Esophagus (tissue), 2 donors: Measurements from ENCODE around the gene EML4. TPM values are rescaled to one million over a fixed set of nuclear protein-coding genes. Genes with fewer than 3 reads are reported as not detected.

Source experiments
- H3K27ac ChIP-seq, 2 donors: one replicate each; pipeline ENCODE4 v1.5.1; 2013; ENCODE audit warnings: low read depth in 2 of 2, mild to moderate bottlenecking in 2 of 2, inconsistent platforms in 1 of 2, low read length in 1 of 2, moderate library complexity in 1 of 2
- H3K27me3 ChIP-seq, 2 donors: one replicate each; pipeline ENCODE4 v1.6.1; 2013; ENCODE audit warnings: low read length in 2 of 2, control low read depth in 1 of 2, mild to moderate bottlenecking in 1 of 2; ENCODE audit not compliant: insufficient read depth in 2 of 2, control insufficient read depth in 1 of 2
- H3K36me3 ChIP-seq, 2 donors: one replicate each; pipeline ENCODE4 v1.6.1; 2013; ENCODE audit warnings: low read length in 1 of 2; ENCODE audit not compliant: control insufficient read depth in 2 of 2, insufficient read depth in 2 of 2
- H3K4me1 ChIP-seq, 2 donors: one replicate each; pipeline ENCODE4 v1.6.1; 2013; ENCODE audit warnings: low read length in 1 of 2; ENCODE audit not compliant: control insufficient read depth in 2 of 2, insufficient read depth in 2 of 2
- H3K4me3 ChIP-seq, 2 donors: one replicate each; pipeline ENCODE4 v1.5.1; 2013; ENCODE audit warnings: low read length in 2 of 2, mild to moderate bottlenecking in 2 of 2, low read depth in 1 of 2, moderate library complexity in 1 of 2
- H3K9me3 ChIP-seq, 2 donors: one replicate each; pipeline ENCODE4 v1.6.1; 2013; ENCODE audit warnings: mild to moderate bottlenecking in 2 of 2, low read depth in 1 of 2, low read length in 1 of 2, moderate library complexity in 1 of 2; ENCODE audit not compliant: control insufficient read depth in 2 of 2, insufficient read depth in 1 of 2
- WGBS, 2 donors: extraction: QIAGEN DNeasy Blood & Tissue Kit; methylation state at CpG; one replicate each; pipeline ENCODE4 v1.1.7; 2013; 5-methylcytosine and 5-hydroxymethylcytosine counted together
- polyA plus RNA-seq, 2 donors: library from polyadenylated mRNA; stranded (reverse); fragments of 200-250 nt; gene quantifications; one replicate each; pipeline ENCODE4 v1.2.3, GENCODE V29; 2013
- donor health status: healthy with polysubstance abuse.
- donor health status: Bipolar disorder and iron deficiency.

The EML4 gene
- polyA plus RNA-seq, 2 donors, result 8.7 to 9.6 TPM

GRCh38 chr2:42298132-42298531, 129.0 kb downstream of the EML4 start:
- no peaks in the 10 kb centered on the region for H3K4me1 ChIP-seq
- H3K27me3 ChIP-seq, result no peaks in the 10 kb centered on the region
- WGBS, 2 donors, result 50 to 53% methylated on average over 1 of the region's 1 CpG
- H3K27ac ChIP-seq, result no peak overlapping the region
- no peaks in the 10 kb centered on the region for H3K9me3 ChIP-seq
- no peaks in the 10 kb centered on the region for H3K36me3 ChIP-seq
- H3K4me3 ChIP-seq, result no peak overlapping the region

- H3K27me3 ChIP-seq, result no peaks in the 10 kb centered on the region
- H3K4me1 ChIP-seq, result no peaks in the 10 kb centered on the region
- H3K4me3 ChIP-seq, result no peak overlapping the region
- H3K36me3 ChIP-seq, result no peaks in the 10 kb centered on the region
- no peaks in the 10 kb centered on the region for H3K9me3 ChIP-seq
- WGBS, 2 donors, result 89 to 90% methylated on average over 3 of the region's 3 CpGs
- H3K27ac ChIP-seq, result no peak overlapping the region
Observed at GRCh38 chr2:42298996-42299754, 130.0 kb downstream of the EML4 start.

DNA sequence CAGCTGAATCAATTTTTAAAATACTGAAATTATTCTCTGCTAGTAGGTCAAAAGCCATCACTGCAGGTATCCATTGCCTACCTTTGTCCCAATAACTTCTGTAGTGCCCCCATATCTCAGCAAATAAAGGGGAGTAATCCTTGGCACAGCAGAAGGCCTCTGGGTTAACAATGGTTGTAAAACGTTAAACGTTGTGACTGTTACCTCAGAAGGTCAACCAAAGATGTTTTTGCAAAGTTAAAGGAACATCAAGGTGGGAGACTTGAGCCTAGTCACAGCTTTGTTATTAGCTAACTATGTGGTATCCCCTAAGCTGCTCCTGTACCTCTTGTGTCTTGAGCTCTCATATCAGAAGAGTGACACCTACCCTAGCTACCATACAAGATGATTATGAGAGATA, 131.4 kb downstream of the EML4 start:
- H3K4me1 ChIP-seq, result no peaks in the 10 kb centered on the region
- H3K9me3 ChIP-seq, result no peaks in the 10 kb centered on the region
- H3K36me3 ChIP-seq, result no peaks in the 10 kb centered on the region
- H3K4me3 ChIP-seq, result no peak overlapping the region
- no peaks in the 10 kb centered on the region for H3K27me3 ChIP-seq
- 67 to 86% methylated on average over 2 of the region's 2 CpGs for WGBS, 2 donors
- H3K27ac ChIP-seq, result no peak overlapping the region

DNA sequence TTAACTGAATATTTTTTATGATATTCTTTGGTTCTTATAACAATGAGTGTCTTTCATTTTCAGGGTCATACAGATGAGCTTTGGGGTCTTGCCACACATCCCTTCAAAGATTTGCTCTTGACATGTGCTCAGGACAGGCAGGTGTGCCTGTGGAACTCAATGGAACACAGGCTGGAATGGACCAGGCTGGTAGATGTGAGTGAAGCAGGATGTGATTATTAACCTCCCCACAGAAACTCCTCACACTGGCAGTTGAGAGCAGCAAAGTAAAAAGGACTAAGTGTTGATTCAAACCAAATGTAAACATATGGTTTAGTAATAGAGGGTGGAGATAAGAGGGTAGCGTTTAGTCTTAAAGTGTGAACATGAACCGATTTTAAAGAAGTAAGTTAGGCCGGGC, 134.1 kb downstream of the EML4 start:
- no peaks in the 10 kb centered on the region for H3K9me3 ChIP-seq
- no peak overlapping the region for H3K4me3 ChIP-seq
- no peaks in the 10 kb centered on the region for H3K27me3 ChIP-seq
- H3K4me1 ChIP-seq, result no peaks in the 10 kb centered on the region
- H3K27ac ChIP-seq, result no peak overlapping the region
- WGBS, 2 donors, result 81 to 85% methylated on average over 3 of the region's 3 CpGs
- H3K36me3 ChIP-seq, result no peaks in the 10 kb centered on the region

- Histone ChIP-seq H3K4me3 (no peak overlapping the region), H3K4me1 (no peaks in the 10 kb centered on the region), H3K9me3 (no peaks in the 10 kb centered on the region), H3K27me3 (no peaks in the 10 kb centered on the region), H3K36me3 (no peaks in the 10 kb centered on the region), H3K27ac (no peak overlapping the region)
- WGBS, 2 donors, result 92 to 95% methylated on average over 2 of the region's 2 CpGs
Observed at GRCh38 chr2:42304059-42304713, 135.0 kb downstream of the EML4 start.

DNA sequence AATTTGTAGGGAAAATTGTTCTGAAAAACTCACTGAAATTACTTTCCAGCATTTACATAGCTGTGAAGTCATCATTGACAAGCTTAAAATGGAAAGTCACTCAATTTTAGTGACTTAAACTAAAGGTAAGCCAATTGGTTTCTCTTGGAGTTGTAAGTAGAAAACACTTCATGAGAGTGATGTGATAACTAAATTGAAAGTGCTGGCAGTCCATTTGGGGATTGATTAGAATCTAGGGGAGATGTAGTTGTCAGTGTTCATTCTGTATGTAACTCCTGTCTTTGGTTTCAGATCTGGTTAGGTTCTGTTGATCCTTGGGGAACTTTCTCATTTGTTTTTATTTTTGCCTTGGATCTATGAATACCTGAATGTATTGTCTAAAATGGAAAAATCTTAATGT, 138.0 kb downstream of the EML4 start:
- no peaks in the 10 kb centered on the region for H3K4me1 ChIP-seq
- no peaks in the 10 kb centered on the region for H3K9me3 ChIP-seq
- H3K4me3 ChIP-seq, result no peak overlapping the region
- H3K27me3 ChIP-seq, result no peaks in the 10 kb centered on the region
- no peaks in the 10 kb centered on the region for H3K36me3 ChIP-seq
- H3K27ac ChIP-seq, result no peak overlapping the region

GRCh38 chr2:42309366-42309765, 140.2 kb downstream of the EML4 start:
- no peaks in the 10 kb centered on the region for H3K27me3 ChIP-seq
- H3K9me3 ChIP-seq, result no peaks in the 10 kb centered on the region
- 93 to 97% methylated on average over 2 of the region's 2 CpGs for WGBS, 2 donors
- H3K4me1 ChIP-seq, result no peaks in the 10 kb centered on the region
- no peaks in the 10 kb centered on the region for H3K36me3 ChIP-seq
- no peak overlapping the region for H3K27ac ChIP-seq
- no peak overlapping the region for H3K4me3 ChIP-seq

DNA sequence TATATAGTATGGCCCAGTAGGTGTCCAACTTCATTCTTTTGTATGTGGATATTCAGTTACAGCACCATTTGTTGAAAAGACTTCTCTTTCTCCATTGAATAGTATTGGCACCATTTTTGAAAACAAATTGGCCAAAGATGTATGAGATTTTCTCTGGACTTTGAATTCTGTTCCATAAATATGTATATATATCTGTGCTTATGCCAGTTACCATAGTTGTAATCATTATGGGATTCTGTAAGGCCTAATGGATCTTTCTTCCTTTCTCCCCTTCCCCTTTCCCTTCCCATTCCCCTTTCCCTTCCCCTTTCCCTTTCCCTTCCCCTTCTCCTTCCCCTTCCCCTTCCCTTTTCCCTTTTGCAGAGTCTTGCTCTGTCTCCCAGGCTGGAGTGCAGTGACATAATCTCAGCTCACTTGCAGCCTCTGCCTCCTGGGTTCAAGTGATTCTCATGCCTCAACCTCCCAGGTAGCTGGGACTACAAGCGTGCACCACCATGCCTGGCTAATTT, 140.9 kb downstream of the EML4 start:
- Histone ChIP-seq H3K4me3 (no peak overlapping the region), H3K27me3 (no peaks in the 10 kb centered on the region), H3K4me1 (no peaks in the 10 kb centered on the region), H3K27ac (no peak overlapping the region), H3K9me3 (no peaks in the 10 kb centered on the region), H3K36me3 (no peaks in the 10 kb centered on the region)
- 96 to 99% methylated on average over 1 of the region's 1 CpG for WGBS, 2 donors

DNA sequence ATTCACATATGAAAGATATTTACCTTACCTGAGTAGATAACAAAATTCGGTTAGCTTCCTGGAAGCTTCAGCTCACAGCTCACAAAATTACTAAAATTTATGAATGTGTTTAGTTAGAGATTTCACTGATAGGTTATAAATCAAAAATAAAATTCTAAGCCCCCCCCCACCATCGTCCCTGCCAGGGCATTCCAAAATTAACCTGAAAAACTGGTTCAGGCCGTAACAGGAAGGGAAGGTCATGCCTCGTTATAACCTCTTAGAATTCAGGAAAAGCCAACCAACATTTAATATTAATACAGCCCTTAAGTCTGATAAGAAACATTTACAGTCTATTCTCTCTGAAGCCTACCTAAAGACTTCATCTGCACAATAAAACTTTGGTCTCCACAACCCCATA, 143.0 kb downstream of the EML4 start:
- no peaks in the 10 kb centered on the region for H3K27me3 ChIP-seq
- H3K4me1 ChIP-seq, result no peaks in the 10 kb centered on the region
- H3K9me3 ChIP-seq, result no peaks in the 10 kb centered on the region
- no peak overlapping the region for H3K27ac ChIP-seq
- WGBS, 2 donors, result 45 to 52% methylated on average over 4 of the region's 4 CpGs
- H3K36me3 ChIP-seq, result no peaks in the 10 kb centered on the region
- H3K4me3 ChIP-seq, result no peak overlapping the region
